HepG2 (cell line): Measurements from ENCODE around the gene KIF1C. TPM values are rescaled to one million over a fixed set of nuclear protein-coding genes. Genes with fewer than 3 reads are reported as not detected.

Experiments used
- FOXA1 ChIP-seq, 2 experiments: fragments of 450-650 bp in 1 of 2; sonication (generic) in 1 of 2; formaldehyde crosslinking in 1 of 2; IDR thresholded peaks; 2 replicates each; pipeline versions ENCODE4 v1.4.0 to v1.6.1; 2016 to 2020; ENCODE audit warnings: missing genetic modification reagents in 1 of 2
- GPN1 ChIP-seq: sonication (generic); formaldehyde crosslinking; IDR thresholded peaks from 2 replicates; pipeline ENCODE4 v1.5.1; 2020; ENCODE audit warnings: missing genetic modification reagents, borderline replicate concordance
- GTF2F1 ChIP-seq: fragments of 150-350 bp; IDR thresholded peaks from 2 replicates; pipeline ENCODE4 v1.6.1; 2014; ENCODE audit warnings: low read length
- IRF2 ChIP-seq: IDR thresholded peaks from 2 replicates; pipeline ENCODE4 v1.6.1; 2018; ENCODE audit warnings: missing genetic modification reagents, missing compliant biosample characterization
- KAT8 ChIP-seq: IDR thresholded peaks from 2 replicates; pipeline ENCODE4 v1.6.1; 2016; ENCODE audit warnings: missing genetic modification reagents, missing compliant biosample characterization
- LBX2 ChIP-seq: sonication (generic); formaldehyde crosslinking; IDR thresholded peaks from 2 replicates; pipeline ENCODE4 v1.5.0; 2020; ENCODE audit warnings: missing genetic modification reagents, mild to moderate bottlenecking, borderline replicate concordance
- MLXIP ChIP-seq: sonication (generic); formaldehyde crosslinking; IDR thresholded peaks from 2 replicates; pipeline ENCODE4 v1.9.0; 2021; ENCODE audit warnings: missing genetic modification reagents, borderline replicate concordance
- RARA ChIP-seq: IDR thresholded peaks from 2 replicates; pipeline ENCODE4 v1.6.1; 2016; ENCODE audit warnings: missing genetic modification reagents, missing compliant biosample characterization
- RARG ChIP-seq: sonication (generic); formaldehyde crosslinking; IDR thresholded peaks from 2 replicates; pipeline ENCODE4 v1.4.0; 2020; ENCODE audit warnings: low read depth, mild to moderate bottlenecking, missing genetic modification reagents
- SAP130 ChIP-seq: IDR thresholded peaks from 2 replicates; pipeline ENCODE4 v1.6.1; 2016; ENCODE audit warnings: low read depth
- TCF7L2 ChIP-seq: IDR thresholded peaks from 2 replicates; pipeline ENCODE4 v1.6.1; 2011; ENCODE audit warnings: mild to moderate bottlenecking, low read depth, low read length, moderate library complexity
- ZBTB21 ChIP-seq: sonication (generic); formaldehyde crosslinking; IDR thresholded peaks from 2 replicates; pipeline ENCODE4 v1.4.0; 2020; ENCODE audit warnings: missing genetic modification reagents
- ZIK1 ChIP-seq: sonication (generic); formaldehyde crosslinking; IDR thresholded peaks from 2 replicates; pipeline ENCODE4 v1.5.0; 2020; ENCODE audit warnings: mild to moderate bottlenecking, low read depth, missing genetic modification reagents, borderline replicate concordance
- ZMYM2 ChIP-seq: sonication (generic); formaldehyde crosslinking; IDR thresholded peaks from 2 replicates; pipeline ENCODE4 v1.8.0; 2022; ENCODE audit warnings: mild to moderate bottlenecking, missing genetic modification reagents
- ZNF205 ChIP-seq: IDR thresholded peaks from 2 replicates; pipeline ENCODE4 v1.6.1; 2018; ENCODE audit warnings: missing biosample characterization, missing genetic modification reagents
- ZNF33B ChIP-seq: sonication (generic); formaldehyde crosslinking; IDR thresholded peaks from 2 replicates; pipeline ENCODE4 v1.5.1; 2020; ENCODE audit warnings: mild to moderate bottlenecking, missing genetic modification reagents
- ZNF354B ChIP-seq: sonication (generic); formaldehyde crosslinking; IDR thresholded peaks from 2 replicates; pipeline ENCODE4 v1.8.0; 2022; ENCODE audit warnings: mild to moderate bottlenecking, missing genetic modification reagents
- ZNF619 ChIP-seq: sonication (generic); formaldehyde crosslinking; IDR thresholded peaks from 2 replicates; pipeline ENCODE4 v1.4.0; 2020; ENCODE audit warnings: mild to moderate bottlenecking, missing genetic modification reagents
- polyA plus RNA-seq, 8 experiments: library from polyadenylated mRNA; depleted of rRNA in 3 of 8; stranded (reverse) in 7 of 8; unstranded in 1 of 8; fragments of >200 nt; fragmentation: Illumina TruSeq in 4 of 8; extraction: Trizol in 4 of 8; gene quantifications; 2 replicates each; pipeline versions ENCODE4 v1.2.1 to v1.2.3, GENCODE V29; 2011 to 2016; ENCODE audit warnings: low read depth in 4 of 8, missing spikeins in 1 of 8, mixed read lengths in 1 of 8; ENCODE audit not compliant: insufficient read depth in 1 of 8
- total RNA-seq, 5 experiments: library from RNA; depleted of rRNA; stranded (reverse); fragments of >200 nt; fragmentation: Illumina TruSeq; extraction: Trizol; gene quantifications; 2 replicates each; pipeline ENCODE4 v1.2.3, GENCODE V29; 2016; ENCODE audit warnings: low read depth in 1 of 5
- TF ChIP-seq, protein P1 (sequence below): sonication (generic); formaldehyde crosslinking; IDR thresholded peaks from 2 replicates; pipeline ENCODE4 v1.4.0; 2020; ENCODE audit warnings: missing genetic modification reagents
- TF ChIP-seq, protein P2 (sequence below): sonication (generic); formaldehyde crosslinking; IDR thresholded peaks from 2 replicates; pipeline ENCODE4 v1.5.0; 2020; ENCODE audit warnings: mild to moderate bottlenecking, missing genetic modification reagents, borderline replicate concordance

Gene KIF1C
- total and polyA plus RNA-seq, 2 of the 13 experiments (the other 11 are each of a cell fraction or from before 2014, with no cell fraction given) = 70.0 to 104 TPM

DNA sequence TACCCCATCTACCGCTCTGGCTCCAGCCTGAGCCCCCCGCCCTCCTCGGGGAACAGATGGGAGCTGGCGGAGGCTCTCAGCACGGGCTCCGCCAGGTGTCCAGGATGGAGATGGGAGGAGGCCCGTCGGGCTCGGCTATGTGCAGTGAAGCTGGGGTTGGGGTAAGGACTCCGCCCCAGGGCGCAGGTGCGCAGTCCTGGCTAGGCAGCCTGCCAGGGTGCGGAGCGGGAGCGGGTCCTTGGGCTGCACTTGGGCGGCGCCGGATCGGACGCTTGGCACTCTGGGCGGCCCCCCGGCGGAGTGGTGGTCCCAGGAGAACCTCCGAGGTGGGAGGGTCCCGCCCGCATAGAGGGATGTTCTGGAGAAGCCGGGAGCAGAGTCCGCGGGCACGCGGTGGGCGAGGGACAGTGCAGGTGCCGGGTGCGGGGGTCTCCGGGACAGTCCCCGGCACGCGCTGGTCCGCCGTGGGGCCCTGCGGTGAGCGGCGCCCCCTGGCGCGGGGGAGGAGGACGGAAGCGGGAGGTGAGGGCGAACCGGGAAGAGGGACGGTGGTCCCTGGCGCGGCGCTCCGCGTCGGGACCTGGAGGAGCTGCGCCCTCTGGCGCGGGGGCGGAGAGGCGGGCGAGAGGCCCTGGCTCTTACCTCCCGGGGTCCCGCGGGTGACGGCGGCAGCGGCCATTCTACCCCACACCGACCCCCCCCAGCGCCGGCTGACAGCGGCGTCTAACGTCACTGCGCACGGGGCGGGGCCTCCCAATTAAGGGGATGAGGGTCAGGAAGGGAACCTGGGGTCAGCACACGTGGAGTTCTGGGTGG is 10.6 kb upstream of the KIF1C start, which contains the start of gene CAMTA2 (continued):
- TF ChIP-seq ZNF619 (CRISPR knock-in tag) (no peak), ZNF354B (CRISPR knock-in tag) (no peak), ZNF33B (peak; percentile 9; the same call in 1 of the 2 replicates), ZMYM2 (CRISPR knock-in tag) (peak; percentile 87), LBX2 (no peak; the same call in 1 of the 2 replicates), GTF2F1 (no peak), RARA (CRISPR knock-in tag) (peak; percentile 25; the same call in 1 of the 2 replicates), ZIK1 (CRISPR knock-in tag) (0 out of 2 replicates have a peak, but pooled peaks have one; percentile 50), SAP130 (CRISPR knock-in tag) (peak; percentile 81), RARG (CRISPR knock-in tag) (no peak), TCF7L2 (no peak), GPN1 (no peak), FOXA1 (IDR thresholded peaks at IDR 0.05) (no peak), FOXA1 (CRISPR knock-in tag; IDR thresholded peaks at IDR 0.05) (no peak), ZNF205 (CRISPR knock-in tag) (peak; percentile 48; the same call in 1 of the 2 replicates), KAT8 (CRISPR knock-in tag) (peak; percentile 87), IRF2 (CRISPR knock-in tag) (0 out of 2 replicates have a peak, but pooled peaks have one; percentile 44), ZBTB21 (CRISPR knock-in tag) (peak; percentile 79), MLXIP (CRISPR knock-in tag) (no peak)
- TF ChIP-seq, protein P1, sequence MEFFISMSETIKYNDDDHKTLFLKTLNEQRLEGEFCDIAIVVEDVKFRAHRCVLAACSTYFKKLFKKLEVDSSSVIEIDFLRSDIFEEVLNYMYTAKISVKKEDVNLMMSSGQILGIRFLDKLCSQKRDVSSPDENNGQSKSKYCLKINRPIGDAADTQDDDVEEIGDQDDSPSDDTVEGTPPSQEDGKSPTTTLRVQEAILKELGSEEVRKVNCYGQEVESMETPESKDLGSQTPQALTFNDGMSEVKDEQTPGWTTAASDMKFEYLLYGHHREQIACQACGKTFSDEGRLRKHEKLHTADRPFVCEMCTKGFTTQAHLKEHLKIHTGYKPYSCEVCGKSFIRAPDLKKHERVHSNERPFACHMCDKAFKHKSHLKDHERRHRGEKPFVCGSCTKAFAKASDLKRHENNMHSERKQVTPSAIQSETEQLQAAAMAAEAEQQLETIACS (CRISPR knock-in tag) = peak; percentile 63
- TF ChIP-seq, protein P2, sequence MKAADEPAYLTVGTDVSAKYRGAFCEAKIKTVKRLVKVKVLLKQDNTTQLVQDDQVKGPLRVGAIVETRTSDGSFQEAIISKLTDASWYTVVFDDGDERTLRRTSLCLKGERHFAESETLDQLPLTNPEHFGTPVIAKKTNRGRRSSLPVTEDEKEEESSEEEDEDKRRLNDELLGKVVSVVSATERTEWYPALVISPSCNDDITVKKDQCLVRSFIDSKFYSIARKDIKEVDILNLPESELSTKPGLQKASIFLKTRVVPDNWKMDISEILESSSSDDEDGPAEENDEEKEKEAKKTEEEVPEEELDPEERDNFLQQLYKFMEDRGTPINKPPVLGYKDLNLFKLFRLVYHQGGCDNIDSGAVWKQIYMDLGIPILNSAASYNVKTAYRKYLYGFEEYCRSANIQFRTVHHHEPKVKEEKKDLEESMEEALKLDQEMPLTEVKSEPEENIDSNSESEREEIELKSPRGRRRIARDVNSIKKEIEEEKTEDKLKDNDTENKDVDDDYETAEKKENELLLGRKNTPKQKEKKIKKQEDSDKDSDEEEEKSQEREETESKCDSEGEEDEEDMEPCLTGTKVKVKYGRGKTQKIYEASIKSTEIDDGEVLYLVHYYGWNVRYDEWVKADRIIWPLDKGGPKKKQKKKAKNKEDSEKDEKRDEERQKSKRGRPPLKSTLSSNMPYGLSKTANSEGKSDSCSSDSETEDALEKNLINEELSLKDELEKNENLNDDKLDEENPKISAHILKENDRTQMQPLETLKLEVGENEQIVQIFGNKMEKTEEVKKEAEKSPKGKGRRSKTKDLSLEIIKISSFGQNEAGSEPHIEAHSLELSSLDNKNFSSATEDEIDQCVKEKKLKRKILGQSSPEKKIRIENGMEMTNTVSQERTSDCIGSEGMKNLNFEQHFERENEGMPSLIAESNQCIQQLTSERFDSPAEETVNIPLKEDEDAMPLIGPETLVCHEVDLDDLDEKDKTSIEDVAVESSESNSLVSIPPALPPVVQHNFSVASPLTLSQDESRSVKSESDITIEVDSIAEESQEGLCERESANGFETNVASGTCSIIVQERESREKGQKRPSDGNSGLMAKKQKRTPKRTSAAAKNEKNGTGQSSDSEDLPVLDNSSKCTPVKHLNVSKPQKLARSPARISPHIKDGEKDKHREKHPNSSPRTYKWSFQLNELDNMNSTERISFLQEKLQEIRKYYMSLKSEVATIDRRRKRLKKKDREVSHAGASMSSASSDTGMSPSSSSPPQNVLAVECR (CRISPR knock-in tag) = peak; percentile 92
